HG03060 (cell line): Measurements from ENCODE around the gene EXOC8.

Experiments used
- ATAC-seq: cut with Tn5 transposase; IDR thresholded peaks from one replicate; pipeline ENCODE4 v1.9.1; 2021; ENCODE audit warnings: low read depth, moderate number of reproducible peaks; ENCODE audit not compliant: unreplicated experiment

The EXOC8 gene

GRCh38 chr1:231317306-231318014 is 20.2 kb downstream of the EXOC8 start:
- no peak for ATAC-seq

GRCh38 chr1:231315887-231316286 is 21.8 kb downstream of the EXOC8 start:
- no peak for ATAC-seq

DNA sequence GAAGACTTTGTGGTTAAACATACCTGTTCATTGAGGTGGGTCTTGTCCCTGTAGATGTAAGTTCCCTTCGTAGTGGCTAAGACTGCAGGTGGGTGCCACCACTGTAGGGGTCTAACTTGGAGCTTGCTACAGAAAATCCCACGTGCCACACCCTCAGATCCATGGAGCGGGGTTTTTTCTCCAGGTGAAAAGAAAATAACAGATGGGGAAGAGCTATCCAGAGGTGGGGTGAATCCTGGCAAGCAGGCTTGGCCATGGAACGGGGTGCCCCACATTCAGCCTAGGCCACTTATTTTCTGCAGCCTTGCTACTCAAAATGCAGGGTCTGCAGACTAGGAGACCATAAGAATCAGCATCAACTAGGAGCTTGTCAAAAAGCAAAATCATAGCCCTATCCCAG is 24.0 kb downstream of the EXOC8 start:
- no peak for ATAC-seq

DNA sequence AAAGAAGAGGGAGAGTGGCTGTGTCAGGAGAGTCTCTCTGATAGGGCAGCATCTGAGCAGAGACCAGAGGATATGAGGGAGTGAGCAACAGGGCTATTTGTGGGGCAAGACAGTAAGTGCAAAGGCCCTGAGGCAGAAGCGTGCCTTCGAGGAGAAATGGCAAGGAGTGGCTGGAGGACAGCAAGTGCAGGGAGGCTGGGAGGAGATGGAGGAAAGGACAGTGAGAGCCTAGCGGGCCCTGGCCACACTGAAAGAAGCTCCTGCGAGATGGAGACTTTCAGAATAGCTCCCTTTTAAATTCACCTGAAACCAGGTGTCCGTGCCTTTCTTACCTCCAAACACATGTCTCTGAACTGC is 25.2 kb downstream of the EXOC8 start:
- ATAC-seq = no peak

DNA sequence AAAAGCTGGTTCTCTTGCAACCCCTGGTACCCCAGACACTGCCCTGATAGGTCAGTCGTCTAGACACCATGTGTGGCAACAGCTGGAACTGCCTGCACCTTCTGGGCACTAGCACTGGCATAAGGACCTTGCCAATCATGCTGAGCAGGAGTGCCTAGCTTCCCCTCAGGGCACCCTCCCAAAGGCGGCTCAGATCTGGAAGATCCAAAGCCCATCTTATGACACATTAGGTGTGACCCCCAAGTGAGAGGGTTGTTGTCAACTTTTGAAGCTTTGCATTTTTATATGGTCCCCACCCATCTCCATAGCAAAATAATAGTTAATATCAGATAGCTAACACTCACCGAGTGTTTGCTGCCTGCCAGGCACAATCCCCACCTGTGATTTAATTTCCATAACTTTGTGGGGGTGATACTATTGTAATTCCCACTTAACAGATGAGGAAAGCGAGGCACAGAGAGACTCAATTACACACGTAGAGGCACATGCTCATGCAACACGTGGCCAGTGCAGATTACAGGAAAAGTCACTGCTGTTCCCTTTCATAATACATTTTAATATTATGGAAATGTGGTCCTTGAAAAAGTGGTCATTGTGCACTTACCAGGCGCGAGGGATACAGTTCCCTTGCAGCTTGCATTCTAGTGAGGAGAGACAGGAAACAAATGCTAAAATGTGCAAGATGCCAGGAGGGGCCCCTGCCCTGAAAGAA is 25.8 kb downstream of the EXOC8 start:
- ATAC-seq = no peak

- ATAC-seq = no peak
These were observed 27.2 kb downstream of the EXOC8 start for GRCh38 chr1:231310391-231310934.

GRCh38 chr1:231301990-231302389 is 35.7 kb downstream of the EXOC8 start:
- ATAC-seq = no peak

DNA sequence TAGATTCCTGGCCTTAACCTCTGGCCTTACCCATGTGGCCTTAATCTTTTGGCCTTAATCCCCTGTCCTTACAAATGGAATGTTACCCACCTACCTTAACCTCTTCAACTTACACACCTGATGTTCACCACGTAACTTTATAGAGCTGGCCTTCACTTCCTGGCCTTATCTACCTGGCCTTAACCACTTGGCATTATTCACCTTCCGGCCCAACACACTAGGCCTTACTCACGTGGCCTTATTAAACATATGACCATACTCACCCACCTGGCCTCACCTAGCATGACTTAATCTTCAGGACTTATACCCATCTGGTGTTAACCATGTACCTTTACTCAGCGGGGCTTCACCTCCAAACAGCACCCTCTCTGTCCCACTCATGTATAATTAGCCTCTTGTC is 41.7 kb downstream of the EXOC8 start:
- no peak for ATAC-seq

DNA sequence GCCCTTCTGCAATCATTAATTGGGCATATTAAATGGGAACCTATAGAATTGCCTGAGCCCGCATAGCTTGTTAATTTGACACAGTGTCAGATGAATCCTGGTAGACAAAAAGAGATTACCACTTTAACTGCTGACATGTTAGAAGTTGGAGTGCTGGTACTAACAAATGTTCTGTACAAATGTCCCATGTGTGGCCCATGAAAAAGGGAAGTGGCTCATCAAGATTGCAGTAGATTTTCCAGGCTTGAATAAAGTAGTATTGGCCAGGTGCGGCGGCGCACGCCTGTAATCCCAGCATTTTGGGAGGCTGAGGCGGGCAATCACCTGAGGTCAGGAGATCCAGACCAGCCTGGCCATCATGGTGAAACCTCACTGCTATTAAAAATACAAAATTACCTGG is 51.0 kb downstream of the EXOC8 start:
- ATAC-seq = no peak

GRCh38 chr1:231284441-231284840 is 53.2 kb downstream of the EXOC8 start:
- ATAC-seq = no peak
